NCI-H2029 (cell line): ENCODE results near the gene SIVA1.
"Not testable (repeated sequence)": the region's sequence is repeated elsewhere in the genome, so short reads cannot be mapped to it uniquely, and the experiment has no call there.

ENCODE experiments used
- DNase-seq: peaks from one replicate; lab custom pipeline; 2025; lab: John Stamatoyannopoulos, UW

SIVA1 gene

DNA sequence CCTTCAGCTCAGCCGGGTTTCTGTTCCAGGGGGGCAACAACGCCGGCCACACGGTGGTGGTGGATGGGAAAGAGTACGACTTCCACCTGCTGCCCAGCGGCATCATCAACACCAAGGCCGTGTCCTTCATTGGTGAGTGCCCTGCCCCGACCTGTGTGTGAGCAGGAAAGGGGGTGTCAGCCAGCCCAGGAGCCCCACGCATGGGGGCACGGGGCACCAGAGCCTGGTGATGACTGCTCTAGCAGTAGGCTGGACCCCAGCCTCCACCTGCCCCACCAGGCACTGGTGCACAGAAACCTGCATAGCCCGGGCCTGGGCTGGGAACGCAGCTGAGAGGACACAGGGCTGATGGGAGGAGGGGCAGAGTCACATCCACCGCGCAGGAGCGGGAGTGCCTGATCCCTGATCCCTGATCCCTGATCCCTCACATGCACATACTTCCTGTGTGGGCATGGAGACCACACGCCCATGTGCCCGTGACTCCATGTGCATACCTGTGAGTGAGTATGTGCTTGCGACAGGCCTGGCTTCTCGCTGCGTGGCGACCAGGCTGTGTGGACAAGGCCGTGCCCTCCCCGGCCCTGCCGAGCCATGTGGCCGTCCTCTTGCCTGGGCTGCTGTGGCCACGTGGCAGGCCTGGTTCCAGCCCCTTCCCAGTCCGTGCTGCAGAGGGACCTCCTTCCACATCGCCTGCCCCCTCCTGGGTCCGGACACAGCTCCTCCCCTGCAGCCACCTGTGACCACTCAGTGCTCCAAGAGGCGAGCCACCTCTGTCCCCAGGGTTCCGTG is 17.8 kb upstream of the SIVA1 start:
- DNase-seq = no peak

DNA sequence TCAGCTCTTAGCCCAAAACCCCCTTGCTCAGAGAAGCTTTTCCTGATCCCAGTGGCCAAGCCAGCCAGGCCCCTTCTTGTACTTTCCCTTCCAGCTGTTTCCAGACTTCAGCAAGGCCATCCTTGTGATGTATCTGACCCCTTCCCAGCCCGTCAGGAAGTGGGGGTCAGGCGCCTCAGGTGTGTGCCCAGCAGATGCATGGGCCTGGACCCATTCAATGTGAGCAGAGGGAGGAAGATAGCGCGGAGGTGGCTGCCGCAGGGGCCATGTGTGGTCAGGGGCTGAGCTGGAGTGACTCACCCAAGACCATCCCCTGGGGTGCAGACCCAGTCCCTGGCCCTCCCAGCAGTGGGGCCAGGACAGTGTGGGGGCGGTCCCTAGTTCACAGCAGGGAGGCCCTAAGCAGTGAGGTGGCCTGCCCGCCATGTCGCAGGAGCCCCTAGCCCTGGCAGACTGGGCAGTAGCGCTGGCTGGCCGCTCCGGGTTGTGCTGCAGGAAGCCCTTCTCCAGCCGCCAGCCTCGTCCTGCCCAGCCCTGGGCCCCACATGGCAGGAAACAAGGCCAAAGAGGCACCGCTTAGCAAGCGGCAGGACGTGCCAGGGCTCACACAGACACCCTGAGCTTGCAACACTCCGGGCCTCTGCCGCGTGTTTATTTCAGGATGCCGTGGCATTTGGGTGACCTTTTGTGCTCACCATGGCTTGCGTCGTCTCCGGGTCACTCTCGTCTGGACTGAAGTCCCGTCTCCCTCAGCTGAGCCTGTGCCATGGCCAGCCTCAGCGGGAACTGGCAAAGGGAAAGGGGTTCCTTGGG is 16.9 kb upstream of the SIVA1 start:
- no peak for DNase-seq

DNA sequence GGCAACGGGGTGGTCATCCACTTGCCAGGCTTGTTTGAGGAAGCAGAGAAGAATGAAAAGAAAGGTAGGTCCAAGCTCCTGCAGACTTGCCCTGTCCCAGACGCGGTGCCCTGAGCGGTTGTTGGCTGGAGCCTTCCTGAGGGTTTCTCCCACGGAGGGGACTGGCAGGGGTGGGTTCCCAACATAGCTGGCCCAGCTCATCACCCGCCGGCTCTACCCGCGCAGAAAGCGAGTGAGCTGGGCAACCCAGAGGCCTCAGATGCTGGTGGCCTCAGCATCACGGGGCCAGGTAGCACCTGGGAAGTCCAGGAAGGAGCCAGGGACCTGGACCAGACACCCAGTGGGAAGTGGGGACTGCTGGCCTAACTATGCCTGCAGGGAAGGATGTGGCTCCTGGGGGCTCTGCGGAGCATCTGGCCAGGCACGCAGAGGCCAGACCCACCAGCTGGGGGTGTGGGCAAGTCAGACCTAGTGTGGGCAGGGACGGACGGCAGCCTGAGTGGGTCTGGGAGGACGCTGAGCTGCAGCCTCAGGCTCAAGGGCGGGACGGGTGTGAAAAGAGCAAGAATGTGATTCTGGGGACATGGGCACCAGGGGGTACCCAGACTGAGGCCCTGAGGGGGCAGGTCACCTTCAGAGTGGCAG is 14.4 kb upstream of the SIVA1 start:
- no peak for DNase-seq

DNA sequence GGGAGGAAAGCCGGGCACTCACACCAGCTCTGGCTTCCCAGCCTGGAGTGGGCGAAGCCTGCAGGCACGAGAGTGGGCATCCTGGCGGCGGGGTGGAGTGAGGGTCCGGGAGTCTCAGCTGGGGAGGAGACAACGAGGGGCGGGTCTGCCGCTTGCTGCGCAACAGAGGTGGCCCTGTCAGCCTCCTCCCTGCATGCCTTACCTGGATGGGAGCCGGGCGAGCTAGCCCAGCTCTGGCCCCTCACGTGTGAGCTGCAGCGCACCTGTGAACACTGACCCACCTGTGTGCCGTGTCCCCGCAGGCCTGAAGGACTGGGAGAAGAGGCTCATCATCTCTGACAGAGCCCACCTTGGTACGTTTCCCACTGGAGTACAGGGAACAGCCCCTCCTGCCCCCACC is 13.9 kb upstream of the SIVA1 start:
- DNase-seq = no peak

DNA sequence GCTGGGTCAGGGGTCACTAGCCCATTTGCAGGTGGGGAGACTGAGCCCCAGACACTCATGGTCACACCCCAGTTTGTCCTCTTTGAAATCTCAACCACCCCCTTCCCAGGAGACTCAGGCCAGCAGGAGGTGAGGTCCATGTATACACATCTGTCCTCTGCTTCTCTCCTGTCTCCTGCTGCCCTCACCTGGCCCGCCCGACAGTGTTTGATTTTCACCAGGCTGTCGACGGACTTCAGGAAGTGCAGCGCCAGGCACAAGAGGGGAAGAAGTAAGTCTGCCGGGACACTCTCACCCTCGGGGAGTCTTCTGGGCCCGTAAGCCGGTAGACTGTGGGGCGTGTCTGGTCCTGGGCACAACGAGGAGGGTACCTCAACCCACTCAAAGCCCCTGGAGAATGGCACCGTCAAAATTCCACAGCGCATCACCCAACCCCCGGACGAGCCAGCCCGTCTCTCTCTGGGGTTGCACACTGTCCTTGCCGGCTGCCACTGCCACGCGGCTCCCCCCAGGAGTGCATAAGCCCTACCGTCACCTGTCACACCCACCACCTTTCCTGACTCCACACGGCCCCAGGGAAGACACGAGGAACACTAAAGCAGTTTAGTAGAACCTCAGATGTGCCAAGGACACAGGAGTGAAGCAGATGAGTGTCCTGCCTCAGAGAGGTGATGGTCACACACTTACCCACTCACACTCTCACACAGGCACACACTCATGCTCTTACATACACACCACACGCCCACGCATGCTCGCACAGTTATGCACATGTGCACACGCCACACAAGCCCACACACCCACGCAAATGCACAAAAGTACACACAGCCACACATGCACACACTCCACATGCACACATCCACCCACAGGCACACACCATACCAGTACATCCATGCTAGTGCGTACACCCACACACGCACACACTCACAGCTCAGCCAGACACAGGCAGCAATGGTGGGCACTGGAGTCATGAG is 13.1 kb upstream of the SIVA1 start:
- no peak for DNase-seq

DNA sequence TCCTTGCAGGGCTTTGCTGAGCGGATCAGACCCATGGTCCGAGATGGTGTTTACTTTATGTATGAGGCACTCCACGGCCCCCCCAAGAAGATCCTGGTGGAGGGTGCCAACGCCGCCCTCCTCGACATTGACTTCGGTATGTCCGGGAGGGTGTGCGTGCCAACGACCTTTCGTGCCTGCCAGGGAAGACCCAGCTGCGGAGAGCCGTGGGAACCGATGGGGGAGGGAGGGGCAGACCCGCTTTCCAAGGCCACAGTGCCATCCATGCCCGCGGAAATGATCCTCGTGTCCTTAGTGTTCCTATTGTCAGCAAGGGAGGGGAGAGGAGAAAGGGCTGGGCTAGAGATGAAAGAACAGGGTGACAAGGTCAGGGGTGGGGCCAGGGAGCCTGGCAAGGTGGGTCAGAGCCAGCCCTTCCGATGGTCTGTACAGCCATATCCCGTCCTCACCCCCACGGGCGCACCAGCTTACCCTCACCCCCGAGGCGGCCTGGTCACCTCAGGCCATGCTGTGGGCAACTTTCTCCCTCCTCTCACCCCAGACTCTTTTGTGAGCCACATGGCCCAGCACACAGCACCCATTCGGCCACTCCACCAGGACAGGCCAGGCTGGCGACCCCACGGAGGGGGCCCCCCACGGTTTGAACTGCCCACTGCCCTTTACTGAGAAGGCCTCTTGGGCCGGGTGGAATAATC is 11.7 kb upstream of the SIVA1 start:
- DNase-seq = no peak

DNA sequence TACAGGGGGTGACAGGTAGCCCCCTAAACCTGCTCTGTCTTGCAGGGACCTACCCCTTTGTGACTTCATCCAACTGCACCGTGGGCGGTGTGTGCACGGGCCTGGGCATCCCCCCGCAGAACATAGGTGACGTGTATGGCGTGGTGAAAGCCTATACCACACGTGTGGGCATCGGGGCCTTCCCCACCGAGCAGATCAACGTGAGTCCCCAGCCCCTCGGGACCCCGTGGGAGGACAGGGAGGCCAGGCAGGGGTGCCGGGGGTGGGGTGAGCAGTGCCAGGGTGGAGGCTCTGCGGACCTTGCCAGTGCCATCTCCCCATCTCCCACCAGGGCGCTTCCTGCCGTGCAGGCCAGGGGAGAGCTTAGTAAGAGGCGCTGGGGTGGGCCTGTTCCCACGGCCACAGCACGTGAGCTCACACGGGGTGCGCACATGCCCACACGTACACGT is 11.1 kb upstream of the SIVA1 start:
- no peak for DNase-seq

DNA sequence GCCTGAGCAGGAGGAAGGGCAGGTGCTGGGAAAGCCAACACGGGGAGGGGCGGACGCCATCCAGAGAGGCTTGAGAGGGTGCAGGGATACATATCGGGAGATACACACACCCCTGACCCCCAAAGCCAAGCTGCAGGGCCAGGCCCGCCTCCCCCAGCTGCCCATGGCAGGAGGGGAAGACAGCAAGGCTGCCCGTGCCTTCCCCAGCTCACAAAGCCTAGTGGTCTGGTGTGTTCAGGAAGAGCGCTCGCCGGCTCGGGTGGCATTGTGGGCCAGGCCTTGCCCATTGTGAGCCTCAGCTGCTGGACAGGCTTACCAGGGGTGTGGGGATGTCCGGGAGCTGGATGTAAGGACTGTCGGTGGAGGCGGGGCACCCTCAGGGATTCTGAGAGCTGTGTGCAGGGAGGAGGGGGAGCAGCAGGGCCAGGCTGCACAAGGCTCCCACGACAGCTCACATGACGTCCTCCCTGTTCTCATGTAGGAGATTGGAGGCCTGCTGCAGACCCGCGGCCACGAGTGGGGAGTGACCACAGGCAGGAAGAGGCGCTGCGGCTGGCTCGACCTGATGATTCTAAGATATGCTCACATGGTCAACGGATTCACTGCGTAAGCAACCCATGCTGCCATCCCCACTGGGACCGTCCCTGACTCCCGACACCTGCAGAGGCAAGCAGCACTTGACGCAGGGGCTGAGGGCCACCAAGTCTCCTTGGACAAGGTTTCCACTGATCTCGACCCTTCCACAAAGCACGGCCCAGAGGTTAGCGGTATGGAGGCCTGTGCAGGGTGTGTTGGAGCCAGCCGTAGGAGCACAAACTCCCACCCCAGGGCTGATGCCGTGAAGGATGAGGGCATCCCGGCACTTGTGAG is 10.1 kb upstream of the SIVA1 start:
- no peak for DNase-seq

DNA sequence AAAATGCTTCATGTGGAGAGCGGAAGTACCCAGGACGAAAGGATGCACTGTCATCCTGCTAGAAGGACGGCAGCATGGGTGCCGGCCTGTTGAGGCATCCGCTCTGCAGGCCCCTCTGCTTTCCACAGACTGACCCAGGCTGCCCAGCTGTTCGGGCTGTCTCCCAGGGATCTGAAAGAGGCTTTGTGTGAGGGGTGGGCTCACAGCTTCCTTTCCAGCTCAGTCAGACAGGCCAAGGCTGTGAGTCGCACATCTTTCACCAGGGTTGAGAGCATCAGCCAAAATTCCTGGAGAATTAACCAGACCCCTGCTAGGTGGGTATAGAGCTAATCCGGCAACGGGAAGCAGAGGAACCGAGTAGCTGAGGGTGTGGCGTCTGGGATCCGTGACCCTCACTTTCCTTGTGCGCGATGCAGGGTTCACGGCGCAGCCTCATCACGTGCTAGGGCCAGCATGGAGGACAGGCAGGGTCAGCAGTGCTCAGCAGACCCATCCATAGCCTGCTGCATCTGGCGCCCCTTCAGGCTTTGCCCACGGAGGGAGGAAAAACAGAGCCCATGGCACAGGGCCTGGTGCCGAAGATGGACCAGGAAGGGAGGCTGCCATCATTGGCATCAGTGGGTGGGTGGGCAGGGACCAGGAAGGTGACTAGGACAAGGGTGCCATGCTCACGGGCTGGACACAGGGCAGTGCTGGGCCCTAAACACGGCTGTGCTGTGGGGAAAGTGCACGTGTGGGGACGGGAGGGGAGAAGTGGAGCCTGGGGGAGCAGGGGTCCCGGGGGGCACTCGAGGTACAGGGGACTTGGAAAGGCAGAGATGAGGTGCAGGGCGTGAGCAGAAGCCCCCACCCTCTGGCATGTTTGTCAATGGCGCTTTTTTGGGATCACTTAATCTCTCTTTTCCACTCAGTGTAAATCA is 9.2 kb upstream of the SIVA1 start:
- no peak for DNase-seq

DNA sequence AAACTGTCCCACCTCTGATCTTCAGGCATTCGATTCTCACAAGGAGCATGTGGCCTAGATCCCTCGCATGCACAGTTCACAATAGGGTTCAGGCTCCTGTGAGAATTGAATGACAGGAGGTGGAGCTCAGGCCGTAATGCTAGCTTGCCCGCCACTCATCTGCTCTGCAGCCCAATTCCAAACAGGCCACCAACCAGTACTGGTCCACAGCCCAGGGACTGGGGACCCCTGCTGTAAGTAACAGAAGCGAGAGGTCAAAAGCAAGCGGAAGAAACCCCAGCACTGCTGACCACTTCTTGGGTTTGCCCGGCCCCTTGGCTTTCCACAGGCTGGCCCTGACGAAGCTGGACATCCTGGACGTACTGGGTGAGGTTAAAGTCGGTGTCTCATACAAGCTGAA is 8.5 kb upstream of the SIVA1 start:
- DNase-seq = no peak

DNA sequence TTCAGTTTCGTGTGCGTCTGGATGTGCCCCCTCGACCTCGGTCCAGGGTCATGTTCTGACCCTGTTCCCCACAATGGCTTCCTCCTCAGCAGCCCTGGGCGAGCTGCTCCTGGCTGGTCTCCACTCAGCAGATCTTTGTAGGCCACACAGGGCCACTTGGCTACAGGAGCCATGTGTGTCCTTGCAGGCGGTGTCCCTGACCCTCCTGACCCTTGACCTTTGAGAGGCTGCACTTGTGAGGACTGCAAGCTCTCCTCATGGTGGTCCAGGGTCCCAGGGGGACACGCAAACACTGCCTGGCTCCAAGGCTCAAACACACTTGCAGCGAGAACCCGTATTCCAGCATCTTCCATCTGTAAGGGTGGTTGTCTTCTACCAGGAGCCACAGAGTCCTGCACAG is 7.5 kb upstream of the SIVA1 start:
- no peak for DNase-seq

DNA sequence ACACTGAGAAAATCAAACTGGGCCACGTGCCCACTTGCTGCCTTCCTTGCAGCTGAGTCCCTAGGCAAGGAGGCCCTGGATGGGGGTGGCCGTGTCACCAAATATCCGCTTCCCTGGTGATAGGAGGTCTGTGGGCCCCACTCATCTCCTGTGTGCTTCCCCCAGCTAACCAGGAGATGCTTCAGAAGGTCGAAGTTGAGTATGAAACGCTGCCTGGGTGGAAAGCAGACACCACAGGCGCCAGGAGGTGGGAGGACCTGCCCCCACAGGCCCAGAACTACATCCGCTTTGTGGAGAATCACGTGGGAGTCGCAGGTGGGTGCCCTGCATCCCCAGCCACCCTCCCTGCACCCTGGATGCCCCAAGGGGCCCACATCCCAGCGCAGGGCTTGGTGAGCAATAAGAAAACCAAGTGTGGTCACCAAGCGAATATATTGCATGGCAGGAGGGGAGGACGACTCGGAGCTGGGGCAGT is 6.8 kb upstream of the SIVA1 start:
- no peak for DNase-seq

DNA sequence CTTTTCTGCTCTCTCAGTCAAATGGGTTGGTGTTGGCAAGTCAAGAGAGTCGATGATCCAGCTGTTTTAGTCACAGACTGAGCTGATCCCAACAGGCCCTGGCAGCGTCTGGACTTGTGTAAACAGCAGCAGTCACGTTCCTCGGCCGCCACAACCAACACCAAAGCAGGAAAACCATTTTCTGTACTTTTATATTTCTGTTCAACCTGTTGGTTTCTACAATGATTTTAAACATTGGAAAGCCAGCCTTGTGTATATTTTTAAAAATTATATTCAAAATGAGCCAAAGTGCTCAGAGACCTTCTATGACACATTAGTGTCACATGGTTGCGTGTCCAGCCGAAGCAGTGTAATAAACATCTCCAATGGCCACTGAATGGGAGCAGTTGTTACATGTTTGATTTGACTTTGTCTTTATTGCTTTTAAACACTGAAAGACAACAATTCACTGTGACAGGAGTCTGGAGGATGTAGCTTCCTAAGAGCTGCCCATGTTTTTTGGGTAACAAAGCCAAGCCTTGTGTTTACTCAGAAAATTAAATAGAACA is 5.9 kb upstream of the SIVA1 start:
- DNase-seq = peak; percentile 63

DNA sequence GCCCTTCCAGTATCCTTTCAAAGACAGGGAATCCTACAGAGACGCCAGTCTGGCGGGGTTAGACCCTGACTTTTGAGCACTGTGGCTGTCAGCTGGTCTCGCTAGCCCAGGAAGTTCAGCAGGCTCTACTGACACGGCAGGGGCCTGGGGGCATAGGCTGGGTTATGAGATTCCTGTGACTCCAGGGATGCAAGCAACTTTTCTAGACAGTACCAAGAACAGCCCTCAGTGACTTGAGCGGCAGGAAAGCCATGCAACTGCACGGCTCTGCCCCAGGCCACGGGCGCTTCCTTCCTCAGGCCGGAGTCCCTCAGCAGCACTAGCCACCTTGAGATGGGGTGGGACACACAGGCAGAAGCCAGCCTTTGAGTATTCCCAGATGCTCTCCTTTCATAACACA is 5.1 kb upstream of the SIVA1 start:
- DNase-seq = no peak

DNA sequence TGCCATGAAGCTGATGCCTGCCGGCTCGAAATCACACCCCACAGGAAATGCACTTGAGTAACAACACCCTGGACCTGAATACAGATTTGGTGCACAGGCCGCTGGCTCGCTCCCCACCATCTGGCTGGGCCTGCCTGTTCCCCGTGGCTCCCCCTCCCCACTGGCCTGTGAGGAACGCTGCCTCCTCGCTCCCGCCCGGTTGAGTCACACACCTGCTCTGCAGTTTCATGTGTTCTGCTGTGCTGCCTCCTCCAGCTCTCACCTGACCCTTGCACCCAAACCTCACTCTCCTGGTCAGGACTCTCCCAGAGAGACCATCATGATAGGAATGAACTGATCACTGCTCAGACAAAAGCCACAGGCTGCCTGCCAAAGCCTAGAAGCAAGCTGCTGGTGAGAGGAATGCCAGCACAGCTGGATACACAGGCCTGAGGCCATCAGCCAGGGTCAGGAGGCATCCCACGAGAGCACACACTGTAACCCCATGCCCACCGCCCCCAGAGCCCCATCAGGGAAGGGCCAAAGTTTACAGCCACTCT is 3.8 kb upstream of the SIVA1 start:
- DNase-seq = no peak

DNA sequence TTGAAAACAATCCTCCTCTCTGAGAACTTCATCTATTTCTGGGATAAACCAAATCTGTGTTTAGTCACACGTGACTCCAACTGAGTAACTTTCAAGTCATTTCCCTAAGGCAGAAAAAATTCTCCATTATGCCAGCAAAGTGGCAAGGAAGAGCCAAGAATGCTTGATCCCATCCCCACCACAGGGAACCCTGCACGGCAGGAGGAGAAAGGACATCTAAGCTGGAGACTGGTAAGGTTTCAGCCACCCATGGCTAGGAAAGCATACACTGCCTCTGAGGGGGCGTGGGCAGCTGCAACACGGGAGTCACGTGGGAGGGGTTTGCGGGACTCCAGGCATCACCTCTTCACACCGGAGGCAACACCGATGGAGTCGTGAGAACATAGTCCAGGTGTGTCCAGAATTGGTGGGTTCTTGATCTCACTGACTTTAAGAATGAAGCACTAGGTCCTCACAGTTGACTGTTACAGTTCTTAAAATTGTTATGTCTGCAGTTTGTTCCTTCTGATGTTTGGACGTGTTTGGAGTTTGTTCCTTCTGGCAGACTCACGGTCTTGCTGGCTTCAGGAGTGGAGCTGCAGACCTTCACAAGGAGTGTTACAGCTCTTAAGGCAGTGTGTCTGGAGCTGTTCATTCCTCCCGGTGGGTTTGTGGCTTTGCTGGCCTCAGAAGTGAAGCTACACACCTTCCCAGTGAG is 2.7 kb upstream of the SIVA1 start:
- DNase-seq = no peak

DNA sequence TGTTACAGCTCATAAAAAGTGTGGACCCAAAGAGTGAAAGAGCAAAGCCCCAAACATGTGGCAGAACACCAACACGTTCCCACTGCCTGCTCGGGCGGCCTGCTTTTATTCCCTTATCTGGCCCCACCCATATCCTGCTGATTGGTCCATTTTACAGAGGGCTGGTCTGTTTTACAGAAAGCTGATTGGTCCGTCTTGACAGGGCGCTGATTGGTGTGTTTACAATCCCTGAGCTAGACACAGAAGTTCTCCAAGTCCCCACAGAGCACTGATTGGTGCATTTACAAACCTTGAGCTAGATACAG is 2.2 kb upstream of the SIVA1 start:
- DNase-seq = not testable (repeated sequence)
